ENCODE results near the gene NFATC4. TPM values are rescaled to one million over a fixed set of nuclear protein-coding genes. Genes with fewer than 3 reads are reported as not detected.

NFATC4 gene
- total RNA-seq, 1 experiment from 2014 or later = 60.7 TPM

GRCh38 chr14:24388474-24389179, 20.6 kb downstream of the NFATC4 start (continued):
- no peak for TF ChIP-seq MLX (CRISPR knock-in tag; IDR thresholded peaks at IDR 0.05)
- no peak for TF ChIP-seq IRF2 (CRISPR knock-in tag; IDR thresholded peaks at IDR 0.05; ENCODE audit: borderline replicate concordance, low read depth)
- TF ChIP-seq CTCF (IDR thresholded peaks at IDR 0.05) = no peak
- no peak for TF ChIP-seq NR3C1 (CRISPR knock-in tag; conservative IDR thresholded peaks at IDR 0.05; ENCODE audit: low read depth)
- no peak for TF ChIP-seq CREB1 (CRISPR knock-in tag; IDR thresholded peaks at IDR 0.05)
- no peak for TF ChIP-seq ZNF121 (CRISPR knock-in tag; IDR thresholded peaks at IDR 0.05)

GRCh38 chr14:24389226-24389848, 21.4 kb downstream of the NFATC4 start:
- no peak for DNase-seq (ENCODE audit: low spot score)
- CTCF ChIA-PET = interaction anchor here (0.8 to 1.4 kb wide), 6 partner anchors 9 to 47 kb away, joined by 3 to 5 read pairs (median 3); no protein-coding TSS in a partner anchor

More at GRCh38 chr14:24389226-24389848, 21.4 kb downstream of the NFATC4 start:
- no peaks in the 10 kb centered on the region; the same call in 1 of the 2 replicates for H3K27me3 Mint-ChIP-seq (ENCODE audit: low read depth)
- H3K4me3 Mint-ChIP-seq = no peak overlapping the region
- H3K36me3 Mint-ChIP-seq = no peaks in the 10 kb centered on the region
- TF ChIP-seq SMAD3 (CRISPR knock-in tag; IDR thresholded peaks at IDR 0.05; ENCODE audit: borderline replicate concordance) = no peak
- peak; percentile 62 for TF ChIP-seq NFYB (CRISPR knock-in tag; conservative IDR thresholded peaks at IDR 0.05; ENCODE audit: low read depth)
- TF ChIP-seq USF1 (CRISPR knock-in tag; IDR thresholded peaks at IDR 0.05) = 0 out of 2 replicates have a peak, but pooled peaks have one; percentile 29
- TF ChIP-seq NFATC4 (CRISPR knock-in tag; IDR thresholded peaks at IDR 0.05) = no peak
- TF ChIP-seq GABPB1 (CRISPR knock-in tag; IDR thresholded peaks at IDR 0.05) = no peak
- no peak for TF ChIP-seq ZNF512 (CRISPR knock-in tag; IDR thresholded peaks at IDR 0.05; ENCODE audit: borderline replicate concordance)
- no peak for TF ChIP-seq ZSCAN18 (CRISPR knock-in tag; IDR thresholded peaks at IDR 0.05)
- TF ChIP-seq USF2 (CRISPR knock-in tag; IDR thresholded peaks at IDR 0.05) = peak; percentile 64
- no peak for TF ChIP-seq STAT6 (CRISPR knock-in tag; conservative IDR thresholded peaks at IDR 0.05; ENCODE audit: low read depth)
- TF ChIP-seq TCF7 (CRISPR knock-in tag; IDR thresholded peaks at IDR 0.05; ENCODE audit: low read depth) = no peak
- no peak for TF ChIP-seq NFE2L1 (CRISPR knock-in tag; IDR thresholded peaks at IDR 0.05)
- no peak for TF ChIP-seq GRHL2 (CRISPR knock-in tag; IDR thresholded peaks at IDR 0.05; ENCODE audit: insufficient replicate concordance, severe bottlenecking)
- H3K4me1 Mint-ChIP-seq = peaks cover 21% of the 10 kb centered on the region
- peak; percentile 28; the same call in 1 of the 2 replicates for ATAC-seq
- H3K27ac Mint-ChIP-seq = no peak overlapping the region
- POLR2A ChIA-PET = no interaction called here
- H3K9me3 Mint-ChIP-seq = no peaks in the 10 kb centered on the region
